Activated B cell treated with CpG ODN at 0.5 μM for 24 hours (primary cell): ENCODE measurements around the gene PPTC7. TPM values are rescaled to one million over a fixed set of nuclear protein-coding genes. Genes with fewer than 3 reads are reported as not detected.
A peak's percentile ranks its signal among the peaks of the same experiment; 100 is the strongest.
"Not testable (repeated sequence)": the region's sequence is repeated elsewhere in the genome, so short reads cannot be mapped to it uniquely, and the experiment has no call there.

Source experiments
- ATAC-seq: fragments of 200-7000 bp; cut with Tn5 transposase; one replicate; pipeline ENCODE4 v1.10.0; 2021; ENCODE audit warnings: low read depth, mild to moderate bottlenecking, moderate library complexity
- CTCF ChIA-PET: fragments of 350-600 bp; sonication (Branson Sonifier 250); formaldehyde crosslinking; loops from one replicate; lab custom pipeline; 2021; ENCODE audit warnings: antibody characterized with exemption; lab: Charles Lee
- POLR2A ChIA-PET: fragments of 350-600 bp; sonication (Branson Sonifier 250); formaldehyde crosslinking; loops from one replicate; lab custom pipeline; 2021; ENCODE audit warnings: antibody characterized with exemption; lab: Charles Lee
- DNase-seq: peaks from one replicate; pipeline ENCODE4 v3.0.0; 2022
- H3K27ac Mint-ChIP-seq: one replicate; pipeline ENCODE4 v1.8.0; 2020; ENCODE audit warnings: mixed read lengths
- H3K27me3 Mint-ChIP-seq: one replicate; pipeline ENCODE4 v1.8.0; 2021; ENCODE audit warnings: mixed read lengths
- H3K36me3 Mint-ChIP-seq: one replicate; pipeline ENCODE4 v1.8.0; 2021; ENCODE audit warnings: low read depth, mixed read lengths
- H3K4me1 Mint-ChIP-seq: one replicate; pipeline ENCODE4 v1.8.0; 2021; ENCODE audit warnings: mixed read lengths
- H3K4me3 Mint-ChIP-seq: one replicate; pipeline ENCODE4 v1.8.0; 2020; ENCODE audit warnings: mild to moderate bottlenecking, mixed read lengths
- H3K9me3 Mint-ChIP-seq: one replicate; pipeline ENCODE4 v1.8.0; 2020; ENCODE audit warnings: mixed read lengths
- intact Hi-C: fragments of 100-400 bp; cut with micrococcal nuclease; formaldehyde crosslinking; loops from one replicate; pipeline ENCODE4 v1.15.1; 2024
- total RNA-seq: library from RNA; stranded (reverse); gene quantifications from 2 replicates; pipeline ENCODE4 v1.2.3, GENCODE V29; 2022
- TF ChIP-seq, protein P1 (sequence below): fragments of 200-600 bp; IDR thresholded peaks from one replicate; pipeline ENCODE4 v1.8.0; 2022; ENCODE audit warnings: antibody characterized with exemption, mild to moderate bottlenecking

Gene PPTC7
- total RNA-seq, 1 donor from 2014 or later: 40.8 TPM

DNA sequence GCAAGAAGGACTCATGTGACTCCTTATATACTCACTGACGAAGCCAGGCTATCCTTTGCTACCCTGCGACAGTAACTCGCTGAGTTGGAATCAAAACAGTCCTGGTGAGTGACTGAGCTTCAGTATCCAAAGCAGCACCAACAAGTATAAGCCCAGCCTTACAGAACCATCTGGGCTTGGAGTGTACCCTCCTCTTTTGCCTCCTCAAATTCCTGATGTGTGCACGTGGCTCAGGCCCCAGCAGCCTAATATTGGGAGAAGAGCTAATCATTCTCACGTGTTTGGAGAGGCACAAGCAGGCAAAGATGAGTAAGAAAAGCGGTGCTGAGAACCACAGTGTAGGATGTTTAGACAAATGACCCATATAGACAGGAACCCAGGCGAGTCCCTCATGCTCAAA is 34.4 kb downstream of the PPTC7 start:
- intact Hi-C loops: loop anchor here (5.0 kb wide), 1 partner anchor 36 kb away; no protein-coding TSS in a partner anchor
- peak overlapping the region; percentile 21 for H3K27ac Mint-ChIP-seq

DNA sequence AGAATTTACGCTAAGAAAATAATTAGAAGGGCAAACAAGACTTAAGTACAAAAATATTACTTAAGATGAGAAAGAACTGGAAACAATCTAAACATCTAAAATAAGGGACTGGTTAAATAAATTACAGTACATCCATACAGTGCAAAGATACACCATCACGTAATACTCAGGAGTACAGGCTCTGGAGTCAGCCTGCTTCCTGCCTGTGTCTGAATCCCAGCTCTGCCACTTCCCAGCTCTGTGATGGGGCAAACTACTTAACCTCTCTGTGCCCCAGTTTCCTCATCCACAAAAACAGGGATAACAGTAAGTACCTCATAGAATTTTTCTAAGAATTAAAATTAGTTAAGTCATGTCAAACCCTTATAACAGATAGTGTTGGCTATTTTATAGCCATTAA is 36.0 kb downstream of the PPTC7 start:
- CTCF ChIA-PET: interaction anchor here (3.9 kb wide), 1 partner anchor 54 kb away, joined by 32 read pairs; no protein-coding TSS in a partner anchor
- TF ChIP-seq, protein P1, sequence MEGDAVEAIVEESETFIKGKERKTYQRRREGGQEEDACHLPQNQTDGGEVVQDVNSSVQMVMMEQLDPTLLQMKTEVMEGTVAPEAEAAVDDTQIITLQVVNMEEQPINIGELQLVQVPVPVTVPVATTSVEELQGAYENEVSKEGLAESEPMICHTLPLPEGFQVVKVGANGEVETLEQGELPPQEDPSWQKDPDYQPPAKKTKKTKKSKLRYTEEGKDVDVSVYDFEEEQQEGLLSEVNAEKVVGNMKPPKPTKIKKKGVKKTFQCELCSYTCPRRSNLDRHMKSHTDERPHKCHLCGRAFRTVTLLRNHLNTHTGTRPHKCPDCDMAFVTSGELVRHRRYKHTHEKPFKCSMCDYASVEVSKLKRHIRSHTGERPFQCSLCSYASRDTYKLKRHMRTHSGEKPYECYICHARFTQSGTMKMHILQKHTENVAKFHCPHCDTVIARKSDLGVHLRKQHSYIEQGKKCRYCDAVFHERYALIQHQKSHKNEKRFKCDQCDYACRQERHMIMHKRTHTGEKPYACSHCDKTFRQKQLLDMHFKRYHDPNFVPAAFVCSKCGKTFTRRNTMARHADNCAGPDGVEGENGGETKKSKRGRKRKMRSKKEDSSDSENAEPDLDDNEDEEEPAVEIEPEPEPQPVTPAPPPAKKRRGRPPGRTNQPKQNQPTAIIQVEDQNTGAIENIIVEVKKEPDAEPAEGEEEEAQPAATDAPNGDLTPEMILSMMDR: no peak
- no peaks in the 10 kb centered on the region for H3K9me3 Mint-ChIP-seq
- ATAC-seq (no peak), DNase-seq (no peak)
- peaks cover 84% of the 10 kb centered on the region for H3K36me3 Mint-ChIP-seq
- POLR2A ChIA-PET: no interaction called here
- peaks cover 38% of the 10 kb centered on the region for H3K4me1 Mint-ChIP-seq
- no peak overlapping the region for H3K27ac Mint-ChIP-seq
- intact Hi-C loops: loop anchor here (5.0 kb wide), 1 partner anchor 35 kb away; no protein-coding TSS in a partner anchor
- H3K4me3 Mint-ChIP-seq: no peak overlapping the region
- H3K27me3 Mint-ChIP-seq: no peaks in the 10 kb centered on the region

More for the DNA sequence above, 34.4 kb downstream of the PPTC7 start:
- Mint-ChIP-seq H3K4me1 (peaks cover 28% of the 10 kb centered on the region), H3K27me3 (no peaks in the 10 kb centered on the region), H3K4me3 (no peak overlapping the region), H3K36me3 (peaks cover 73% of the 10 kb centered on the region), H3K9me3 (no peaks in the 10 kb centered on the region)
- CTCF ChIA-PET: interaction anchor here (1.0 to 3.9 kb wide), 2 partner anchors 52 to 99 kb away, joined by 6 to 32 read pairs; partner anchors contain the start of gene ARPC3
- TF ChIP-seq, protein P1: no peak
- no peak for DNase-seq
- ATAC-seq: no peak
- POLR2A ChIA-PET: interaction anchor here (0.6 kb wide), 1 partner anchor 77 kb away, joined by 5 read pairs; no protein-coding TSS in a partner anchor

DNA sequence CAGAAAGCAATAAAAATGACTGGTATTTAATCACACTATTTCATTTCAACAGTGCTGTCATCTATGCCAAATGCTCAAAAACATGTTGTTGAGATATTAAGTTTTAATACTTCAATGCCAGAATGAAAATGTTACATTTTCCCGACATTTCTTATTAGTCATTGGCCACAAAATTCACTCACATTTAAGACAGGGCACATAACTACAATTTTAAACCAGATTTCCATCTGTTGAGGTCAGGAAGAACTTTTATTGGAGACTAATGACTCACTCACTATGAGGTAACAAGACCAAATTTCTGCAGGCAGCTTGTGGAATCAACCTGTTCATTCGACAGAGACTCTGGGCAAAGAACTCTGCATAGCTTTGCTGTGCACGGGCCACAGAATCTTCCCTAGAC is 36.8 kb downstream of the PPTC7 start:
- DNase-seq: no peak
- no peaks in the 10 kb centered on the region for H3K9me3 Mint-ChIP-seq
- ChIA-PET CTCF (no interaction called here), POLR2A (no interaction called here)
- H3K4me3 Mint-ChIP-seq: no peak overlapping the region
- H3K27me3 Mint-ChIP-seq: no peaks in the 10 kb centered on the region
- no peak overlapping the region for H3K27ac Mint-ChIP-seq
- intact Hi-C loops: loop anchor here (5.0 kb wide), 1 partner anchor 34 kb away; no protein-coding TSS in a partner anchor
- TF ChIP-seq, protein P1: no peak
- peaks cover 36% of the 10 kb centered on the region for H3K4me1 Mint-ChIP-seq
- ATAC-seq: no peak
- H3K36me3 Mint-ChIP-seq: peaks cover 79% of the 10 kb centered on the region

DNA sequence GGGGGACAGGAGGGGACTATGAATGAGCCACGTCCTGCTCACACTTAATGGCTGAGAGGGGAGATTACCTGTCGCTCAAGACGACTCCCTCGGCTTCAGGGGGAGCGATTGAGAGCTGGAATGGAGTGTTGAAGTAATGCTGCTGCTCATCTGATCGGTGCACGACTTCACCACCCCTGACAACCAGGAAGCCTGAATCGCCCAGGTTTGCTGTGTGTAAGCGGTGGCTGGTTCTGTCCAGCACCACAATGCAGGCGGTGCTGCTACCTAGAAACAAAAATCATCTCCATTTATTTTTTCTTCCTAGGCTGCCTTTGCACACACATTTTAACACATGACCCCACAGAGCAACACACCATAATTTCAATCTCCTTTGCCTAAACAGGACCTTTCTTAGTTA is 37.3 kb downstream of the PPTC7 start:
- POLR2A ChIA-PET: no interaction called here
- TF ChIP-seq, protein P1: no peak
- Mint-ChIP-seq H3K9me3 (no peaks in the 10 kb centered on the region), H3K36me3 (peaks cover 75% of the 10 kb centered on the region), H3K27ac (no peak overlapping the region), H3K4me3 (no peak overlapping the region), H3K27me3 (no peaks in the 10 kb centered on the region), H3K4me1 (peaks cover 36% of the 10 kb centered on the region)
- DNase-seq: no peak
- no peak for ATAC-seq
- intact Hi-C loops: loop anchor here (5.0 kb wide), 1 partner anchor 34 kb away; no protein-coding TSS in a partner anchor
- CTCF ChIA-PET: interaction anchor here (1.2 kb wide), 1 partner anchor 54 kb away, joined by 3 read pairs; no protein-coding TSS in a partner anchor

DNA sequence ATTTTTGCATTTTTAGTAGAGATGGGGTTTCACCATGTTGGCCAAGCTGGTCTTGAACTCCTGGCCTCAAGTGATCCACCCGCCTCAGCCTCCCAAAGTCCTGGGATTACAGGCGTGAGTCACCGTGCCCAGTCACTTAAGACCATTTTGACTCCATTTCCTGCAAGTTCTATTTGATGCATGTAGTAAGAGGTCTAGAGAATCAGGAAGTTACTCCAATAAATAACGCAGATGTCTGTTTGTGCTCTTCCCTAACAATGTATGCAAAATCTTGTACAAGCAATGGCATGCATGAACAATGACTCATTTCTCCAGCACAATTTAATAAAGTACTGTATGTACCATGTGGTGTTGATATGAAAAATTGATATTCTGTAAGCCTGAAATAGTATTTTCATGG is 37.9 kb downstream of the PPTC7 start:
- intact Hi-C loops: loop anchor here (5.0 kb wide), 1 partner anchor 33 kb away; no protein-coding TSS in a partner anchor
- H3K27me3 Mint-ChIP-seq, POLR2A ChIA-PET, DNase-seq, H3K4me3 Mint-ChIP-seq, H3K9me3 Mint-ChIP-seq, H3K27ac Mint-ChIP-seq, ATAC-seq: not testable (repeated sequence)
- peaks cover 36% of the 10 kb centered on the region for H3K4me1 Mint-ChIP-seq
- H3K36me3 Mint-ChIP-seq: peaks cover 73% of the 10 kb centered on the region
- CTCF ChIA-PET: interaction anchor here (1.2 kb wide), 1 partner anchor 55 kb away, joined by 3 read pairs; no protein-coding TSS in a partner anchor
